SK-N-SH (cell line): ENCODE data around the gene MACROD1. TPM values are rescaled to one million over a fixed set of nuclear protein-coding genes. Genes with fewer than 3 reads are reported as not detected.

Experiments used
- CTCF ChIA-PET: fragments of 300-600, 350-600 bp; formaldehyde crosslinking; extraction: SDS; loops from one replicate; lab custom pipeline; 2021; lab: Yijun Ruan, JAX
- POLR2A ChIA-PET: fragments of 350-600 bp; sonication (Branson Sonifier 250); formaldehyde crosslinking; extraction: SDS; loops from one replicate; lab custom pipeline; 2020; ENCODE audit warnings: antibody characterized with exemption, inconsistent platforms; lab: Yijun Ruan, JAX
- DNase-seq: peaks from one replicate; pipeline ENCODE4 v3.0.0; 2012
- H2AFZ ChIP-seq: fragments of 200-600 bp; sonication (generic); 2 replicates; pipeline ENCODE4 v1.8.1; 2016; ENCODE audit warnings: antibody characterized with exemption, mild to moderate bottlenecking, low read depth
- H3F3A ChIP-seq: fragments of 200-600 bp; sonication (generic); replicated peaks from 2 replicates; pipeline ENCODE3; 2016; ENCODE audit warnings: antibody characterized with exemption, mild to moderate bottlenecking; ENCODE audit not compliant: insufficient read depth
- H3K27ac ChIP-seq, 2 experiments: fragments of 200-500 bp in 1 of 2; fragments of 200-600 bp in 1 of 2; sonication (Bioruptor generic) in 1 of 2; sonication (generic), shearing (Covaris generic) in 1 of 2; 2 replicates each; pipeline versions ENCODE4 v1.5.1 to v1.6.1; 2014 to 2016; ENCODE audit warnings: low read depth in 2 of 2, inconsistent platforms in 1 of 2, low read length in 1 of 2, mild to moderate bottlenecking in 1 of 2, mixed read lengths in 1 of 2
- H3K27me3 ChIP-seq: fragments of 200-600 bp; sonication (generic), shearing (Covaris generic); 2 replicates; pipeline ENCODE4 v1.6.1; 2016; ENCODE audit warnings: mixed run types; ENCODE audit not compliant: insufficient read depth
- H3K36me3 ChIP-seq, 2 experiments: fragments of 200-500 bp in 1 of 2; fragments of 200-600 bp in 1 of 2; sonication (Bioruptor generic) in 1 of 2; sonication (generic) in 1 of 2; replicated peaks in 1 of 2; 2 replicates each; pipeline versions ENCODE3 to v1.5.1; 2014 to 2016; ENCODE audit warnings: low read length in 1 of 2, mild to moderate bottlenecking in 1 of 2; ENCODE audit not compliant: insufficient read depth in 2 of 2, control insufficient read depth in 1 of 2
- H3K4me1 ChIP-seq, 2 experiments: fragments of 200-500 bp in 1 of 2; fragments of 200-600 bp in 1 of 2; sonication (Bioruptor generic) in 1 of 2; sonication (generic), shearing (Covaris generic) in 1 of 2; 2 replicates each; pipeline versions ENCODE4 v1.5.1 to v1.6.1; 2014 to 2016; ENCODE audit warnings: low read depth in 1 of 2, low read length in 1 of 2, mixed run types in 1 of 2; ENCODE audit not compliant: insufficient read depth in 2 of 2, control insufficient read depth in 1 of 2
- H3K4me2 ChIP-seq: fragments of 200-600 bp; sonication (generic), shearing (Covaris generic); 2 replicates; pipeline ENCODE4 v1.6.1; 2017; ENCODE audit warnings: mixed run types
- H3K4me3 ChIP-seq, 2 experiments: fragments of 200-500 bp in 1 of 2; fragments of 200-600 bp in 1 of 2; sonication (Bioruptor generic) in 1 of 2; sonication (generic), shearing (Covaris generic) in 1 of 2; 2 replicates each; pipeline versions ENCODE4 v1.5.1 to v1.8.1; 2014 to 2016; ENCODE audit warnings: low read depth in 2 of 2, inconsistent platforms in 1 of 2, low read length in 1 of 2, mild to moderate bottlenecking in 1 of 2, mixed read lengths in 1 of 2, moderate library complexity in 1 of 2
- H3K79me2 ChIP-seq: fragments of 200-600 bp; sonication (generic); 2 replicates; pipeline ENCODE4 v1.8.1; 2017; ENCODE audit warnings: mild to moderate bottlenecking; ENCODE audit not compliant: insufficient read depth
- H3K9ac ChIP-seq: fragments of 200-600 bp; sonication (generic); 2 replicates; pipeline ENCODE4 v1.6.1; 2017; ENCODE audit warnings: mixed run types
- H3K9me2 ChIP-seq: fragments of 200-600 bp; sonication (generic); 2 replicates; pipeline ENCODE4 v1.6.1; 2017; ENCODE audit warnings: mixed run types
- H3K9me3 ChIP-seq: fragments of 200-600 bp; sonication (generic); 2 replicates; pipeline ENCODE4 v1.6.1; 2017; ENCODE audit warnings: mixed run types, mild to moderate bottlenecking, moderate library complexity
- H4K20me1 ChIP-seq: fragments of 200-600 bp; sonication (generic); 2 replicates; pipeline ENCODE4 v1.6.1; 2017; ENCODE audit warnings: mild to moderate bottlenecking, mixed run types; ENCODE audit not compliant: insufficient read depth
- CHD2 ChIP-seq: fragments of 150-350 bp; IDR thresholded peaks from 2 replicates; pipeline ENCODE4 v1.6.1; 2018; ENCODE audit warnings: low read length; ENCODE audit not compliant: partially characterized antibody
- CTCF ChIP-seq: fragments of 200-600 bp; sonication (generic); IDR thresholded peaks from 2 replicates; pipeline ENCODE4 v1.6.1; 2017; ENCODE audit warnings: antibody characterized with exemption, mild to moderate bottlenecking, moderate library complexity
- ELF1 ChIP-seq: IDR thresholded peaks from 2 replicates; pipeline ENCODE4 v1.4.0; 2012
- EP300 ChIP-seq, 2 experiments: IDR thresholded peaks; 2 replicates each; pipeline versions ENCODE4 v1.4.0 to v1.6.1; 2012; ENCODE audit warnings: borderline replicate concordance in 1 of 2, low read depth in 1 of 2, low read length in 1 of 2
- FOSL2 ChIP-seq: IDR thresholded peaks from 2 replicates; pipeline ENCODE4 v1.4.0; 2012; ENCODE audit warnings: low read depth, mild to moderate bottlenecking, moderate library complexity, borderline replicate concordance
- FOXJ3 ChIP-seq: sonication (generic); formaldehyde crosslinking; IDR thresholded peaks from 2 replicates; pipeline ENCODE4 v1.5.1; 2020; ENCODE audit warnings: mild to moderate bottlenecking, missing genetic modification reagents
- FOXM1 ChIP-seq: IDR thresholded peaks from 2 replicates; pipeline ENCODE4 v1.4.0; 2012; ENCODE audit warnings: low read depth, mild to moderate bottlenecking
- GATA2 ChIP-seq: sonication (generic); formaldehyde crosslinking; IDR thresholded peaks from 2 replicates; pipeline ENCODE4 v1.5.0; 2020; ENCODE audit warnings: mild to moderate bottlenecking, missing genetic modification reagents
- MXI1 ChIP-seq: IDR thresholded peaks from 2 replicates; pipeline ENCODE4 v1.6.1; 2012; ENCODE audit warnings: mild to moderate bottlenecking, low read depth, low read length, improper control_type of control experiment
- NFIC ChIP-seq: IDR thresholded peaks from 2 replicates; pipeline ENCODE4 v1.4.0; 2012; ENCODE audit warnings: borderline replicate concordance
- NRF1 ChIP-seq: IDR thresholded peaks from 2 replicates; pipeline ENCODE4 v1.6.1; 2012; ENCODE audit warnings: low read depth, mild to moderate bottlenecking, low read length
- RCOR1 ChIP-seq: fragments of 150-350 bp; IDR thresholded peaks from 2 replicates; pipeline ENCODE4 v1.6.1; 2017; ENCODE audit warnings: antibody characterized with exemption, low read length
- REST ChIP-seq: IDR thresholded peaks from 2 replicates; pipeline ENCODE4 v1.6.1; 2012; ENCODE audit warnings: mild to moderate bottlenecking, low read depth, low read length, moderate library complexity
- RFX5 ChIP-seq: IDR thresholded peaks from 2 replicates; pipeline ENCODE4 v1.6.1; 2012; ENCODE audit warnings: mild to moderate bottlenecking, improper control_type of control experiment, low read length
- RXRA ChIP-seq: IDR thresholded peaks from 2 replicates; pipeline ENCODE4 v1.4.0; 2012; ENCODE audit warnings: low read depth, mild to moderate bottlenecking, borderline replicate concordance
- SIN3A ChIP-seq: IDR thresholded peaks from 2 replicates; pipeline ENCODE4 v1.6.1; 2012; ENCODE audit warnings: low read depth, mild to moderate bottlenecking, low read length, moderate library complexity, borderline replicate concordance
- SMC3 ChIP-seq: IDR thresholded peaks from 2 replicates; pipeline ENCODE4 v1.6.1; 2012; ENCODE audit warnings: low read depth, low read length, improper control_type of control experiment
- TCF12 ChIP-seq: IDR thresholded peaks from 2 replicates; pipeline ENCODE4 v1.4.0; 2012
- YY1 ChIP-seq: IDR thresholded peaks from 2 replicates; pipeline ENCODE4 v1.4.0; 2012; ENCODE audit warnings: low read depth, mild to moderate bottlenecking
- WGBS: methylation state at CpG from one replicate; pipeline ENCODE4 v1.1.6; 2017; ENCODE audit warnings: low lambda C conversion rate; 5-methylcytosine and 5-hydroxymethylcytosine counted together
- polyA plus RNA-seq, 3 experiments: library from polyadenylated mRNA; depleted of rRNA; stranded (reverse); fragments of >200 nt; gene quantifications; 2 replicates each; pipeline ENCODE4 v1.2.3, GENCODE V29; 2012

MACROD1 gene
- polyA plus RNA-seq, 1 of the 3 experiments (the other 2 are of a cell fraction) = 49.1 TPM

DNA sequence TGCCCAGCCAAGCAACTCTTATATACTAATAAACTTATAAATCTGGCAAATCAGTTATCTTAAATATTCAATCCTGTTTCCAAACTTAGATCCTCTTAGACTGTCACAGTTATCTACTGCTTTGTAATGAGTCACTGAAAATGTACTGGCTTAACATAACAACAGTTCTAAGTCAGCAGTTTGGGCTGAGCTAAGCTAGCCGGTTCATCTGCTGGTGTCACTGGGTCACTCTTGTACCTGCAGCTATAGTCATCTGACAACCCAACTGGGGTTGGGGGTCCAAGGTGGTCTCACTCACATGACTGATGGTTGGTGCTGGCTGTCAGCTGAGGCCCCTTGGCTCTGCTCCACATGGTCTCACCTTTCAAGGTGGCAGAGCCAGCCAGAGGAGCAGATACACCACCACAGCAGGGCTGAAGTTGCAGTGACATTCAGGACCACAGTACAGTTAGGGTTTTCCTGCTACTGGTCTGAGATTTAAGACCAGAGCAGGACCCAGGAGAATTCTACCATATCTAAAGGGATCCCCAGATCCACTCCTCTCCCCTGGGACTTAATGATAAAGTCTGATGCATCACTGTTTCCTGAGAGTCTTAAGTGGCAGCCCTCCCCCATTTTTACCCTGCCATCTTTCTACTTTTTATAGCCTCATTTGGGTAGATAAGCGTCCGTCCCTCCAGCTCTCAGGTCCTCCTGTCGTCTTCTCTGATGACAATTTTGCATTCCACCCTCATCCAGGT lies 7.9 kb upstream of the MACROD1 start:
- Histone ChIP-seq H3K9me3 (no peaks in the 10 kb centered on the region), H3K9me2 (no peaks in the 10 kb centered on the region), H3K4me1 (no peaks in the 10 kb centered on the region; a peak in 1 of 4 replicates), H2AFZ (no peak overlapping the region), H3K9ac (no peak overlapping the region), H3K27ac (no peak overlapping the region), H3K36me3 (no peaks in the 10 kb centered on the region), H3F3A (peaks cover 8% of the 10 kb centered on the region), H3K79me2 (no peaks in the 10 kb centered on the region), H3K27me3 (no peaks in the 10 kb centered on the region), H3K4me3 (no peak overlapping the region), H4K20me1 (no peaks in the 10 kb centered on the region), H3K4me2 (no peak overlapping the region)
- CTCF ChIA-PET = interaction anchor here (1.1 to 1.5 kb wide), 2 partner anchors 21 to 31 kb away, joined by 3 to 5 read pairs; no protein-coding TSS in a partner anchor
- DNase-seq = no peak
- POLR2A ChIA-PET = no interaction called here
- 90% methylated on average over 4 of the region's 4 CpGs for WGBS
- TF ChIP-seq NFIC = no peak
- no peak for TF ChIP-seq REST
- TF ChIP-seq CHD2 = no peak
- TF ChIP-seq FOSL2 = no peak
- TF ChIP-seq RCOR1 = no peak
- TF ChIP-seq FOXM1 = no peak
- TF ChIP-seq MXI1 = no peak
- TF ChIP-seq CTCF = no peak
- TF ChIP-seq SIN3A = no peak
- TF ChIP-seq FOXJ3 (CRISPR knock-in tag) = no peak
- TF ChIP-seq RXRA = no peak
- no peak for TF ChIP-seq YY1
- TF ChIP-seq RFX5 = no peak
- no peak for TF ChIP-seq GATA2 (CRISPR knock-in tag)
- no peak for TF ChIP-seq ELF1
- no peak for TF ChIP-seq TCF12
- no peak for TF ChIP-seq EP300 (IDR thresholded peaks at IDR 0.05; ENCODE audit: borderline replicate concordance in 1 of 2, low read depth in 1 of 2, low read length in 1 of 2)
- TF ChIP-seq NRF1 = no peak
- TF ChIP-seq SMC3 = no peak
